C4-2B (cell line): ENCODE measurements around the gene CYLD.

Experiments
- ZFX ChIP-seq: fragments of 450-650 bp; IDR thresholded peaks from 2 replicates; pipeline ENCODE4 v1.6.1; 2017
- TF ChIP-seq, protein P1 (sequence below): fragments of 450-650 bp; conservative IDR thresholded peaks from 2 replicates; pipeline ENCODE4 v1.5.1; 2017; ENCODE audit warnings: mild to moderate bottlenecking

DNA sequence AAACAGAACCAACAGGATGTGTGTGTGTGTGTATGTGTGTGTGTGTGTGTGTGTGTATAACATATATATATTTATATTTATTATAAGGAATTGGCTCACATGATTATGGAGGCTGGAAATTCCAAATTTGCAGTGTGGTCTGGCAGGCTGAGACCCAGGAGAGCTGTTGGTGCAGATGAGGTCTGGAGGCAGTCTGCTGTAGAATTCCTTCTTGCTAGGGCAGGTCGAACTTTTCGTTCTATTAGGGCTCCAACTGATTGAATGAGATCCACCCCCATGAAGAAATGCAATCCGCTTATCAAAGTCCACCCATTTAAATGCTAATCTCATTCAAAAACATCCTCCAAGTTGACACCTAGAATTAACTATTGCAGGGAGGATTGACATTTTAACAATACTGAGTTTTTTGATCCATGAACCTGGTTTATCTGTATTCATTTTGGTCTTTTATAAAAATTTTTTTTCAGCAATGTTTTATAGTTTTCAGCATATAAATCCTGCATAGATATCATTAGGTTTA is 85.0 kb downstream of the CYLD start:
- TF ChIP-seq, protein P1, sequence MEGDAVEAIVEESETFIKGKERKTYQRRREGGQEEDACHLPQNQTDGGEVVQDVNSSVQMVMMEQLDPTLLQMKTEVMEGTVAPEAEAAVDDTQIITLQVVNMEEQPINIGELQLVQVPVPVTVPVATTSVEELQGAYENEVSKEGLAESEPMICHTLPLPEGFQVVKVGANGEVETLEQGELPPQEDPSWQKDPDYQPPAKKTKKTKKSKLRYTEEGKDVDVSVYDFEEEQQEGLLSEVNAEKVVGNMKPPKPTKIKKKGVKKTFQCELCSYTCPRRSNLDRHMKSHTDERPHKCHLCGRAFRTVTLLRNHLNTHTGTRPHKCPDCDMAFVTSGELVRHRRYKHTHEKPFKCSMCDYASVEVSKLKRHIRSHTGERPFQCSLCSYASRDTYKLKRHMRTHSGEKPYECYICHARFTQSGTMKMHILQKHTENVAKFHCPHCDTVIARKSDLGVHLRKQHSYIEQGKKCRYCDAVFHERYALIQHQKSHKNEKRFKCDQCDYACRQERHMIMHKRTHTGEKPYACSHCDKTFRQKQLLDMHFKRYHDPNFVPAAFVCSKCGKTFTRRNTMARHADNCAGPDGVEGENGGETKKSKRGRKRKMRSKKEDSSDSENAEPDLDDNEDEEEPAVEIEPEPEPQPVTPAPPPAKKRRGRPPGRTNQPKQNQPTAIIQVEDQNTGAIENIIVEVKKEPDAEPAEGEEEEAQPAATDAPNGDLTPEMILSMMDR = no peak
- no peak for TF ChIP-seq ZFX
